Ovary (tissue), 9 donors: ENCODE results near the gene STK32A. TPM values are rescaled to one million over a fixed set of nuclear protein-coding genes. Genes with fewer than 3 reads are reported as not detected.

Experiments used
- DNase-seq, 5 donors: peaks; one replicate each; pipeline ENCODE4 v3.0.0-alpha.2; 2019 to 2020
- H3K27ac ChIP-seq, 2 donors: fragments of 200-600 bp; one replicate each; pipeline versions ENCODE4 v1.5.1 to v1.8.0; 2019 to 2022
- H3K27me3 ChIP-seq: fragments of 200-600 bp; one replicate; pipeline ENCODE4 v1.8.0; 2022
- H3K36me3 ChIP-seq: fragments of 200-600 bp; sonication (generic); one replicate; pipeline ENCODE4 v1.5.1; 2019
- H3K4me1 ChIP-seq: one replicate; pipeline ENCODE4 v1.8.1; 2013; ENCODE audit warnings: mild to moderate bottlenecking, moderate library complexity; ENCODE audit not compliant: insufficient read depth
- H3K4me3 ChIP-seq: fragments of 200-600 bp; sonication (generic); one replicate; pipeline ENCODE4 v1.5.1; 2017
- H3K9me3 ChIP-seq, 2 donors: fragments of 200-600 bp in 1 of 2; sonication (generic) in 1 of 2; one replicate each; pipeline versions ENCODE4 v1.5.1 to v1.8.1; 2013 to 2019; ENCODE audit warnings: mild to moderate bottlenecking in 1 of 2, moderate library complexity in 1 of 2
- EP300 ChIP-seq: sonication (generic); formaldehyde crosslinking; IDR thresholded peaks from one replicate; pipeline ENCODE4 v1.6.1; 2017; ENCODE audit warnings: antibody characterized with exemption
- POLR2A ChIP-seq: fragments of 450-650 bp; IDR thresholded peaks from one replicate; pipeline ENCODE4 v1.6.1; 2017; ENCODE audit warnings: antibody characterized with exemption, mild to moderate bottlenecking, moderate library complexity
- WGBS, 3 donors: extraction: QIAGEN DNeasy Blood & Tissue Kit in 1 of 3; methylation state at CpG; one replicate each; pipeline versions ENCODE4 v1.1.5 to v1.1.7; 2013 to 2017; 5-methylcytosine and 5-hydroxymethylcytosine counted together
- intact Hi-C, 4 donors: fragments of 100-400 bp; cut with DNase I; formaldehyde crosslinking; loops; one replicate each; pipeline versions ENCODE4 v1.11.0 to v1.15.1; 2022 to 2023
- polyA plus RNA-seq, 2 donors: library from polyadenylated mRNA; stranded (reverse); fragments of 200-250 nt in 1 of 2; fragments of 350-450 nt in 1 of 2; fragmentation: Illumina TruSeq in 1 of 2; extraction: RNeasy Lipid Tissue Mini Kit (QIAGEN cat#74804) in 1 of 2; gene quantifications; one replicate each; pipeline ENCODE4 v1.2.3, GENCODE V29; 2013 to 2014
- total RNA-seq, 7 donors: library from RNA; depleted of rRNA in 2 of 7; stranded (reverse); fragments of >200 nt in 2 of 7; fragmentation: NEBNext Ultra II Directional in 3 of 7; extraction: Animal tissue kit (Norgen Biotek cat#: 25700) in 3 of 7; gene quantifications; one replicate each; pipeline versions ENCODE4 v1.1.0 to v1.2.4, GENCODE V29; 2016 to 2023
- TF ChIP-seq, protein P1 (sequence below), 3 donors: fragments of 450-650 bp in 2 of 3; fragments of 200-600 bp in 1 of 3; IDR thresholded peaks; one replicate each; pipeline versions ENCODE4 v1.5.1 to v1.8.0; 2016 to 2022; ENCODE audit warnings: antibody characterized with exemption in 3 of 3, mild to moderate bottlenecking in 1 of 3
- donor health status: DM: no; HTN: no; CAD: no; lungs with moderate emphysema.
- donor health status: DM: no; HTN: no; CAD: no.
- donor health status: Bipolar disorder and iron deficiency.
- donor health status: DM: yes; HTN: yes; CAD: no.
- donor health status: DM: no; HTN: no; CAD: no.
- donor health status: DM: yes; HTN: yes; CAD: no.

Gene STK32A
- total and polyA plus RNA-seq, 9 donors, result 1.8 to 9.0 (median 6.4) TPM

DNA sequence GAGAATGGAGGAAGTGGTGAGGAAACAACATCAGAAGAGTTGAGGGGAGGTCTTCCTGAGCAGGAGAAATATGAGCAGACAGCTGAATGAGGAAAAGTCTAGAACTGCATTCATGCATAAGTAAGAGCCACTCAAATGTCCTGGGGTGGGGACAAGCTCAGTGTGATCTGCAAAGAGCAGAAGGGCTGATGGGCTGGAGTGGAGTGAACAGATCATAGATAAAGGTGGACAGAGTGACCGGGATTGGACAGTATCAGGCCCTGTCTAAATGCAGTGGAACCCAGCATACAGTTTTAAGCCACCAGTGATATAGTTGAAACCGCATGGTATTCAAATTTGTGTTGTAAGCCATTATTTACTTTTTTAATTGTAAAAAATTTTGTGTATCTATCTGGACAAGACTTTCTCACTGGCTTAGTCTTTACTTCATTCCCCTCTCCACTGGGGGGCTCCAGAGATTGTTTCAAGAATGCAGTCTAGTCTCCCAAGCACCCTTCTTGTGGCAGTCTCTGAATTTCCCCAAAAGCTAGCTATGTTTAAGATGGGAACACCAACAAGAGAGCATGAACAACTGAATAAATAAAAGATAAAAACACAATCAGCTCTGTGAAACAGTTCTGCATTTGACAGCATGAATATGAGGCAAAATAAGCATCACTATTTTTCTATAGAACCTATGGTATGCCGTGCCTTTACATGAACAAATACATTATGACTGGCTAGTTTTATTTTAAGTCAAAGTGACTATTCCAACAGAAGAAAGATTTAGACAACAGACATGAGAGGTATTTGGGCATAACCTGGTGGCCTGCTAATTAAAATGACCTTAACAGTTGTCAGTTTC lies 10.7 kb upstream of the STK32A start:
- Histone ChIP-seq H3K36me3 (no peaks in the 10 kb centered on the region), H3K27me3 (no peaks in the 10 kb centered on the region), H3K27ac (no peak overlapping the region), H3K4me1 (no peaks in the 10 kb centered on the region), H3K9me3 (no peaks in the 10 kb centered on the region), H3K4me3 (no peak overlapping the region)
- 65 to 66% (median 66%) methylated on average over 3 of the region's 3 CpGs for WGBS, 3 donors
- intact Hi-C loops, result loop anchor here in 2 of 4 donors (5.0 kb wide), 1 partner anchor 353 kb away; no protein-coding TSS in a partner anchor
- DNase-seq, result peak in 3 of 5 donors; percentile 21 to 63 (median 53)
- TF ChIP-seq POLR2A (no peak), EP300 (no peak)
- TF ChIP-seq, protein P1, sequence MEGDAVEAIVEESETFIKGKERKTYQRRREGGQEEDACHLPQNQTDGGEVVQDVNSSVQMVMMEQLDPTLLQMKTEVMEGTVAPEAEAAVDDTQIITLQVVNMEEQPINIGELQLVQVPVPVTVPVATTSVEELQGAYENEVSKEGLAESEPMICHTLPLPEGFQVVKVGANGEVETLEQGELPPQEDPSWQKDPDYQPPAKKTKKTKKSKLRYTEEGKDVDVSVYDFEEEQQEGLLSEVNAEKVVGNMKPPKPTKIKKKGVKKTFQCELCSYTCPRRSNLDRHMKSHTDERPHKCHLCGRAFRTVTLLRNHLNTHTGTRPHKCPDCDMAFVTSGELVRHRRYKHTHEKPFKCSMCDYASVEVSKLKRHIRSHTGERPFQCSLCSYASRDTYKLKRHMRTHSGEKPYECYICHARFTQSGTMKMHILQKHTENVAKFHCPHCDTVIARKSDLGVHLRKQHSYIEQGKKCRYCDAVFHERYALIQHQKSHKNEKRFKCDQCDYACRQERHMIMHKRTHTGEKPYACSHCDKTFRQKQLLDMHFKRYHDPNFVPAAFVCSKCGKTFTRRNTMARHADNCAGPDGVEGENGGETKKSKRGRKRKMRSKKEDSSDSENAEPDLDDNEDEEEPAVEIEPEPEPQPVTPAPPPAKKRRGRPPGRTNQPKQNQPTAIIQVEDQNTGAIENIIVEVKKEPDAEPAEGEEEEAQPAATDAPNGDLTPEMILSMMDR (IDR thresholded peaks at IDR 0.05), result peak; percentile 26 to 71 (median 58)

DNA sequence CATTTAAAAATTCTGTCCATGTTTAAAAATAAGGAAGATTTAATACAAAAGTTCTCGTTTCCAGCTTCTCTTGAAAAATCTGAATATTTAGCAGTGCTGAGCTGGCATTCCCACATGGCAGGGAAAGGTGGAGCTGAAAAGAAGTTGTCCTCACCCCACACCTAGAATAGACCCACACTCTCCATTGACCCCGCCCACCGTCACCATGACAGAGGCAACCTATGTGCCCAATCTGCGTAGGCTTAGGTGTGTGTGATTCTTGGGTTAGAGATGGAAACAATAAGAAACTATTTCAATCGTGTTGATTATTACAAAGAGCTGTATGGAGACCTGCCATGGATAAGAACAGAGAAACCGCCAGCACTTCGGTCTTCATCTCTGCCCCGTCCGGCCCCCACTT lies 8.9 kb upstream of the STK32A start:
- H3K9me3 ChIP-seq, result no peaks in the 10 kb centered on the region
- intact Hi-C loops, result loop anchor here in 3 of 4 donors (5.0 kb wide), 4 partner anchors 141 to 336 kb away; no protein-coding TSS in a partner anchor
- H3K4me3 ChIP-seq, result no peak overlapping the region
- H3K27ac ChIP-seq, result no peak overlapping the region
- no peak for DNase-seq
- 92 to 95% (median 95%) methylated on average over 9 of the region's 9 CpGs for WGBS, 3 donors
- H3K27me3 ChIP-seq, result no peaks in the 10 kb centered on the region
- H3K36me3 ChIP-seq, result no peaks in the 10 kb centered on the region
- TF ChIP-seq EP300, result no peak
- H3K4me1 ChIP-seq, result no peaks in the 10 kb centered on the region

DNA sequence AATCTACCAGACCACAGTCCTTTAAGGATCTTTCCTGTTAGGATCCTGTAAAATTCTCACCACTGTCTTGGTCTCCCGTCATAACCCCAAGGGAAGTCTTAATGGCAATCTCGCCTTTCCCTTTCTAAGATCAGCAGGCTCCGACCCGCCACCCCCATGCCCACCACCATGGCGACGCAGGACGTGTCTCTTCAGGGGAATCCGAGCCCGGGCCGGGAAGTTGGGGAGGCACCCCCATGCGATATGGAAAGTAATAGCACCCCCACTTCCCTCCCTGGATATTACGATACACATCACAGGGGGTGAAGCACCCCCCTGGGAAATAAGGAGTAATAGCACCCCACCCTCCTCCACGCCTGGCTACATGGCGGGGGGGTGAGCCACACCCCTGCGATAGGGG lies 8.3 kb upstream of the STK32A start:
- Histone ChIP-seq H3K9me3 (no peaks in the 10 kb centered on the region), H3K4me3 (no peak overlapping the region), H3K27me3 (no peaks in the 10 kb centered on the region), H3K4me1 (no peaks in the 10 kb centered on the region), H3K27ac (no peak overlapping the region), H3K36me3 (no peaks in the 10 kb centered on the region)
- DNase-seq, result no peak
- no peak for TF ChIP-seq POLR2A
- no peak for TF ChIP-seq EP300
- TF ChIP-seq, protein P1 (IDR thresholded peaks at IDR 0.05), result no peak
- intact Hi-C loops, result loop anchor here in 3 of 4 donors (5.0 kb wide), 4 partner anchors 141 to 336 kb away; no protein-coding TSS in a partner anchor
- WGBS, 3 donors, result 95 to 98% (median 96%) methylated on average over 15 of the region's 15 CpGs

DNA sequence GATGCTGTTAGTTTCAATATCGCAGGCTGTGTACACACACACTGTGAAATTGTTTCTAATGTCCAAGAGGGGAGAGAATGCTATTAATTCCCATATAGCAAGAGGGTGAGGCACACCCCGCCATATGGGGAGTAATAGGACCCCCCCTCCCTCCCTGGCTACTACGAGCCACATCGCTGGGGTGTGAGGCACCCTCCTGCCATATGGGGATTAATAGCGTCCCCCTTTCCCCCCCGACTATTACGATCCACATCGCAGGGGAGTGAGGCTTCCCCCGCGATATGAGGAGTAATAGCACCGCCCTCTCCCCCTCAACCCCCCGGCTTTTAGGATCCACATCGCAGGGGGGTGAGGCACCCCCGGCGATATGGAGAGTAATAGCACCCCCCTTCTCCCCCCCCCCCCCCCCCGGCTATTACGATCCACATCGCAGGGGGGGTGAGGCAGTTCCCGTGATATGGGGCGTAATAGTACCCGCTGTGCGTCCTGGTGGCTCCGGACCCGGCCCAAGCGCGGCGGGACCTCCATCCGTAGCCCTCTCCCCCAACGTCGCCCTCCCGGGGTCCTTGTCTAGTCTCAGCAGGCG lies 494 bp upstream of the STK32A start:
- intact Hi-C loops, result loop anchor here in 2 of 4 donors (5.0 to 10.0 kb wide), 4 partner anchors 130 to 343 kb away; no protein-coding TSS in a partner anchor
- Histone ChIP-seq H3K4me1 (peaks cover 4% of the 10 kb centered on the region), H3K36me3 (no peaks in the 10 kb centered on the region), H3K4me3 (peak overlapping the region; percentile 72), H3K27ac (peak overlapping the region; percentile 81 to 88), H3K9me3 (no peaks in the 10 kb centered on the region), H3K27me3 (no peaks in the 10 kb centered on the region)
- TF ChIP-seq POLR2A (no peak), EP300 (no peak)
- TF ChIP-seq, protein P1 (IDR thresholded peaks at IDR 0.05), result no peak
- 1 to 3% (median 1%) methylated on average over 11 to 32 of the region's 32 CpGs for WGBS, 3 donors
- DNase-seq, result peak in 2 of 5 donors; percentile 37 to 40
